ENCODE results near the gene ZNF385C.

ZNF385C gene

DNA sequence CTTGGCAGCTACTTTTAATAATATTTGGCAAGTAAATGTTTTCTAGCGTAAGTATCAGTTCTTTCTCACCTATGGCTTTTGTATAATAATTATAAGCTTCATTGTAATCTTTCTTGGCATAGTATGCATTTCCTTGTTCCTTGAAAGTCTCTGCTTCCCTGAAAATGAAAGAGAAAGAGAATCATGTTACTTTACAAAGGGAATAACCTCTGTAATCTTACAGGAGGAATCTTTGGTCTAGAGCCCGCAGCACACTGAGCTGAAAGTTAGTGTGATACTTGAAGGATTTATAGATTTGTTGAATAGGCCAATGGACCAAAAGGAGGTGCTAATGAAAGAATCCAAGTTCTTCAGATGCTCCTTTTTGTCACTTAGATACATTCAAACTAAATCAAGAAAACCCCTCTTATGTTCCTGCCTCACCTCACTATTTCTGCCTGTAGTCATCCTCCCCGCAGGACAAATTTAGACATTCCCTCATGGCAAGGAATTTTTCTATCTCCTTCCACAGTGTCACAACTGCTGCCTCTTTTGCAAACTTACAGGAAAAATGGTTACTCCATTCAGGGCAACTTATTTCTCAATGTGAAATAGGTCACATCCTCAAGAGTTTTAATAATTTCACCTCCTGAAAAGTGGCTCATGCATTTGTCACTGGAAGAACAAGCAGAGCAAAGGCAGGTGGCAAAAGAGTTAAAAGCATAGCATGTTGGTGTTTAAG is 97.7 kb downstream of the ZNF385C start:
- in situ Hi-C loops (cut with MboI; ENCODE audit: low sequenced_read_pairs, unreplicated experiment): no loop called here
- no peak for DNase-seq (ENCODE audit: low spot score)
- TF ChIP-seq, protein P1, sequence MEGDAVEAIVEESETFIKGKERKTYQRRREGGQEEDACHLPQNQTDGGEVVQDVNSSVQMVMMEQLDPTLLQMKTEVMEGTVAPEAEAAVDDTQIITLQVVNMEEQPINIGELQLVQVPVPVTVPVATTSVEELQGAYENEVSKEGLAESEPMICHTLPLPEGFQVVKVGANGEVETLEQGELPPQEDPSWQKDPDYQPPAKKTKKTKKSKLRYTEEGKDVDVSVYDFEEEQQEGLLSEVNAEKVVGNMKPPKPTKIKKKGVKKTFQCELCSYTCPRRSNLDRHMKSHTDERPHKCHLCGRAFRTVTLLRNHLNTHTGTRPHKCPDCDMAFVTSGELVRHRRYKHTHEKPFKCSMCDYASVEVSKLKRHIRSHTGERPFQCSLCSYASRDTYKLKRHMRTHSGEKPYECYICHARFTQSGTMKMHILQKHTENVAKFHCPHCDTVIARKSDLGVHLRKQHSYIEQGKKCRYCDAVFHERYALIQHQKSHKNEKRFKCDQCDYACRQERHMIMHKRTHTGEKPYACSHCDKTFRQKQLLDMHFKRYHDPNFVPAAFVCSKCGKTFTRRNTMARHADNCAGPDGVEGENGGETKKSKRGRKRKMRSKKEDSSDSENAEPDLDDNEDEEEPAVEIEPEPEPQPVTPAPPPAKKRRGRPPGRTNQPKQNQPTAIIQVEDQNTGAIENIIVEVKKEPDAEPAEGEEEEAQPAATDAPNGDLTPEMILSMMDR (IDR thresholded peaks at IDR 0.05; ENCODE audit: borderline replicate concordance, control extremely low read depth, extremely low read depth, insufficient read depth, missing control alignments): no peak

DNA sequence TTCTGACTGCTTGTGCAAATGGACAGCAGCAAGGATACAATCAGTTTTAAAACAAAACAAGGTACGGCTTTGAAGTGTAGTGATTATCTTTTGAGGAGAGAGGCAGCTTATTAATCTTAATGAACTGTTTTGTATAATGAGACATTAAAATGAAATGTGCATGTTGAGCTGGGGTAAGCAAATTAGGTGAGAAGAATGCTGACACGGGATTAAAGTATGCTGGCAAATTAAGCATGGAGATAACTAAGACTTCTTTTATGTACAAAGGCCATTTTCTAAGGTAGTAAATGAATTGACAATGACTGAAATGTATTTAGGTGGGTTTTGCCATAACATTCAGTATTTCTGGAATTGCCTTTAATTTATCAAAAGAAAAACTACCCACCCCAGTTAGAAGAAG is 99.8 kb downstream of the ZNF385C start:
- in situ Hi-C loops (cut with MboI; ENCODE audit: low sequenced_read_pairs, unreplicated experiment): no loop called here
- no peak for DNase-seq (ENCODE audit: low spot score)
- TF ChIP-seq, protein P1 (IDR thresholded peaks at IDR 0.05; ENCODE audit: borderline replicate concordance, control extremely low read depth, extremely low read depth, insufficient read depth, missing control alignments): no peak

DNA sequence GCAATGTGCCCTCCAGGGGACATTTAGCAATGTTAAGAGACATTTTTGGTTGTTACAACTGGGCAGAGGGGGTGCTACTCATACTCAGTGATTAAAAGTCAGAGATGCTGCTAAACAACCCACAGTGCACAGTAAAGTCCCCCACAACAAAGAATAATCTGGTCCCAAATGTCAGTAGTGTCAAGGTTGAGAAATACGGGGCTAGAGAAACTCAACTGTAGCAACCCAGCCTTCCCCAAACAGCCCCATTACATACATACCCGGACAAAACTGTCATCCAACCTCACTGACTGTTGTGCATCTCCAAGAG is 101.5 kb downstream of the ZNF385C start:
- DNase-seq (ENCODE audit: low spot score): no peak
- in situ Hi-C loops (cut with MboI; ENCODE audit: low sequenced_read_pairs, unreplicated experiment): no loop called here
- TF ChIP-seq, protein P1 (IDR thresholded peaks at IDR 0.05; ENCODE audit: borderline replicate concordance, control extremely low read depth, extremely low read depth, insufficient read depth, missing control alignments): no peak

DNA sequence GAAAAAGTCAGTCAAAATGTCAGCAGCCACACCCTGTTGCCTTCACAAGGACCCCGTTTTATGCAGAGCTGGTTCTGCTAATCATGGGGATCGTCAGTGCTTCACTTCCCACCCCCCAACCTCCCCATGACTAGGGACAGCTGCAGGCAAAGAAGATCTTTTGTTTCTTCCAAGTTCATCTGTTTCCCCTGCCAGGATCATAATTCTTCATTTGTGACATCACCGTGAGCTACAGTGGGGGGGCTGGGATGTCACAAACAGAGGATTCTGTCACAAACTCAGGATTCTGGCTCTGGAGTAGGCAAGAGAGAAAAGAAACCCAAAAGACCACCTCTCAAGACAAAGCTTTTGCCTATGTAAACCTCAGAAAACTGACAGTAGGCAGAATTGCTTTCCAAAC is 105.7 kb downstream of the ZNF385C start:
- TF ChIP-seq, protein P1 (IDR thresholded peaks at IDR 0.05; ENCODE audit: borderline replicate concordance, control extremely low read depth, extremely low read depth, insufficient read depth, missing control alignments): no peak
- in situ Hi-C loops (cut with MboI; ENCODE audit: low sequenced_read_pairs, unreplicated experiment): no loop called here

DNA sequence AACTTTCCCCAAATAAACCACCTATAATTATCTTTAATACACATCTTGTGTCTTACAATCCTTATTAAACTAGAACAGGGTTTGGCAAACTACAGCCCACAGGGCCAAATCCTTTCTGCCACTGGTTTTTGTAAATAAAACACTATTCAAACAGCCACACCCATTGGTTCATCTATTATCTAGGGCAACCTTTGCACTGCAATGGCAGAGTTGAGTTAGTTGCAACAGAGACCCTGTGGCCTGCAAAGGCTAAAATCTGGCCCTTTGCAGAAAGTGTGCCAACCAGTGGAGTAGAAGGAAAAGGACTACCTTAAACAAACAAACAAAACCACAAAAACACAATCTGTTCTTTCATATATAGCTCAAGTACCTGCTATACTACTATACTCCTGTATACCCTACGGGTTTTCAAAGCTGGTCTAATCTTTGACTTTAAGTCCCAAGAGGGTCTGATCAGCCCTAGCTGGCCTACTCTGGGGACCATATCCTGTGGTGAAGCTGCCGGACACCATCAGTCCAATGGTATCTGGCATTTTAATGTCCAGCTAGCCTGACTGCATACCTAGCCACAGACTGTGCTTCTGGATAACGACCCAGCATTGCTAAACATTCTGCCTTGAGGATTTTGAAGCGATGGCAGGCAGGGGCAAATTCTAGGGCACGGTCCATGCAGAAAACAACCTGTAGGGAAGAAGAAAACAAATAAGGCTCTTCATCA is 108.4 kb downstream of the ZNF385C start:
- in situ Hi-C loops (cut with MboI; ENCODE audit: low sequenced_read_pairs, unreplicated experiment): no loop called here
- no peak for DNase-seq (ENCODE audit: low spot score)
- TF ChIP-seq, protein P1 (IDR thresholded peaks at IDR 0.05; ENCODE audit: borderline replicate concordance, control extremely low read depth, extremely low read depth, insufficient read depth, missing control alignments): no peak

More for the DNA sequence above, 105.7 kb downstream of the ZNF385C start:
- no peak for DNase-seq (ENCODE audit: low spot score)

DNA sequence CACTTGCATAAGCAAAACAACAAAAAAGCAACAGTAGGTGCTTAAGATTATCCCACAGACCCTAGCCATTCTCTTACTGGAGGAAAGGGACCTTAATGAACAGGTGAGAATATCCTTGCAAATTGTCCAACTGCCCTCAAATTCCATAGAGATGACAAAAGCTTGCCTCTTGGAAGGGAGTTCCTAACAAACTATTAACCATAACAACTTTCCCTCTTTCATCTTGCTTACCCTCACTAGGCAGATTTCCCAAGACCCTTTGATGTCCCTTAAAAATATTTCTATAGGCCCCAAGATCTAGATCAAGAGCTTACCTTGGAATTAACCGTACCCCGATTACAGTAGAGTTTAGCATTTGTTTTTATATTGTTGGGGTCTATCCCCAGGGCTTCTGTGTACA is 109.9 kb downstream of the ZNF385C start:
- TF ChIP-seq, protein P1 (IDR thresholded peaks at IDR 0.05; ENCODE audit: borderline replicate concordance, control extremely low read depth, extremely low read depth, insufficient read depth, missing control alignments): no peak
- DNase-seq (ENCODE audit: low spot score): no peak
- in situ Hi-C loops (cut with MboI; ENCODE audit: low sequenced_read_pairs, unreplicated experiment): no loop called here
